H1 (cell line): ENCODE results near the gene GHRH. TPM values are rescaled to one million over a fixed set of nuclear protein-coding genes. Genes with fewer than 3 reads are reported as not detected.

Experiments
- JUN ChIP-seq: IDR thresholded peaks from 2 replicates; pipeline ENCODE4 v1.6.1; 2011; ENCODE audit warnings: low read depth, mild to moderate bottlenecking, improper control_type of control experiment, low read length
- polyA plus RNA-seq, 7 experiments: library from polyadenylated mRNA; depleted of rRNA in 3 of 7; stranded (reverse) in 5 of 7; unstranded in 2 of 7; fragments of >200 nt in 5 of 7; fragments of 200-250 nt in 2 of 7; gene quantifications; 1 replicate in 5 of 7; 2 replicates in 1 of 7; 4 replicates in 1 of 7; pipeline versions ENCODE4 v1.2.1 to v1.2.3, GENCODE V29; 2011 to 2013; ENCODE audit warnings: missing spikeins in 2 of 7, mixed read lengths in 2 of 7
- total RNA-seq: library from RNA; stranded (reverse); fragmentation: NEBNext Ultra II Directional; extraction: Animal tissue kit (Norgen Biotek cat#: 25700); gene quantifications from 2 replicates; pipeline ENCODE4 v1.2.1, GENCODE V29; 2021
- TF ChIP-seq, protein P1 (sequence below): IDR thresholded peaks from 2 replicates; pipeline ENCODE4 v1.6.1; 2012; ENCODE audit warnings: inconsistent platforms

GHRH gene
- total and polyA plus RNA-seq, 2 of the 8 experiments (the other 6 are each of a cell fraction or from before 2014, with no cell fraction given), result not detected

DNA sequence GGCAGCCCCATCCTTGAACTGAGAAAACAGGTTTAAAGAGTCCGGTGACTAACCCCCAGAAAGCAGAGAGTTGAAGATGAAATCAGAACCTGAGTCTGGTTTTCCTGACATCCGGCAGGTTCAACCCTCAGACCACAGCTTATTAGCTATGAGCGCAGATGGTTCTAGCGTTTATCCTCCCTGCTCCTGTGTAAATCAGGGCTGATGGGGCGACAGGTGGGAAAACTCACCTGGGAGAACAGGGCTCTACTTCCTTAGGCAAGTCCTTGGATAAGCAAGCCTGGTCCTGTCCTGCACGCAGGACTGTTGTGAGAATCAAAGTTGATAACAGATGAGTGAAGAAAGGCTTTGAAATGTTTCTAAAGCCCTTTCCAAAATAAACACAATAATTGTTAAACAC, 31.4 kb downstream of the GHRH start (continued):
- no peak for TF ChIP-seq JUN
- TF ChIP-seq, protein P1, sequence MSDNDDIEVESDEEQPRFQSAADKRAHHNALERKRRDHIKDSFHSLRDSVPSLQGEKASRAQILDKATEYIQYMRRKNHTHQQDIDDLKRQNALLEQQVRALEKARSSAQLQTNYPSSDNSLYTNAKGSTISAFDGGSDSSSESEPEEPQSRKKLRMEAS, result no peak
- TF ChIP-seq, all 59 proteins: peak for 0
